K562 (cell line): Measurements from ENCODE around the gene ARMS2. TPM values are rescaled to one million over a fixed set of nuclear protein-coding genes. Genes with fewer than 3 reads are reported as not detected.

Source experiments
- ATAC-seq: fragments of 200-7000 bp; cut with Tn5 transposase; 3 replicates; pipeline ENCODE4 v1.9.1; 2020; ENCODE audit warnings: moderate library complexity
- BruUV-seq: library from RNA; stranded (reverse); fragments of 400-500 nt; replicated peaks from 2 replicates; lab custom pipeline; 2021; lab: Mats Ljungman, UMichigan
- CTCF ChIA-PET: fragments of 300-600 bp; formaldehyde crosslinking; extraction: SDS; loops from one replicate; lab custom pipeline; 2021; ENCODE audit warnings: low intra/inter-chr PET ratio; lab: Yijun Ruan, JAX
- POLR2A ChIA-PET: fragments of 300-600, 350-650 bp; sonication (Branson Sonifier 250); formaldehyde crosslinking; extraction: SDS; loops from one replicate; lab custom pipeline; 2021; ENCODE audit warnings: antibody characterized with exemption, inconsistent platforms; lab: Yijun Ruan, JAX
- DNase-seq, 4 experiments: peaks; one replicate each; pipeline versions ENCODE4 v3.0.0 to v3.0.0-alpha.2; 2011 to 2018; ENCODE audit warnings: low spot score in 3 of 4, mixed read lengths in 3 of 4; ENCODE audit errors: extremely low read depth in 1 of 4
- FAIRE-seq: peaks from 2 replicates; lab custom pipeline; 2011; peaks lifted over from hg19 to GRCh38; lab: Jason Lieb, UNC
- H2AFZ ChIP-seq: 2 replicates; pipeline ENCODE4 v1.6.0; 2011; ENCODE audit warnings: low read depth, low read length, control low read depth, inconsistent platforms
- H3K27ac ChIP-seq: fragments of 200-600 bp; 3 replicates; pipeline ENCODE4 v1.8.0; 2011; ENCODE audit warnings: low read depth, mild to moderate bottlenecking, control low read depth, inconsistent platforms, low read length, moderate library complexity, mixed read lengths; ENCODE audit errors: extremely low read depth
- H3K27me3 ChIP-seq, 2 experiments: fragments of 300-600 bp in 1 of 2; 2 replicates in 1 of 2; 3 replicates in 1 of 2; pipeline versions ENCODE4 v1.6.0 to v1.8.0; 2011; ENCODE audit warnings: inconsistent platforms in 2 of 2, low read length in 2 of 2, mild to moderate bottlenecking in 1 of 2, mixed read lengths in 1 of 2, moderate library complexity in 1 of 2; ENCODE audit not compliant: control insufficient read depth in 2 of 2, insufficient read depth in 2 of 2
- H3K36me3 ChIP-seq: fragments of 300-600 bp; 3 replicates; pipeline ENCODE4 v1.8.0; 2011; ENCODE audit warnings: mild to moderate bottlenecking, low read length, inconsistent platforms; ENCODE audit not compliant: control insufficient read depth, insufficient read depth
- H3K4me1 ChIP-seq, 2 experiments: fragments of 200-600 bp in 1 of 2; replicated peaks in 1 of 2; 2 replicates in 1 of 2; 3 replicates in 1 of 2; pipeline versions ENCODE4 v1.5.1 to v1.8.0; 2011; ENCODE audit warnings: inconsistent platforms in 2 of 2, low read length in 2 of 2, mild to moderate bottlenecking in 1 of 2, mixed read lengths in 1 of 2, moderate library complexity in 1 of 2; ENCODE audit not compliant: control insufficient read depth in 2 of 2, insufficient read depth in 2 of 2
- H3K4me2 ChIP-seq: 2 replicates; pipeline ENCODE4 v1.6.1; 2011; ENCODE audit warnings: low read length, control low read depth, inconsistent platforms, mixed read lengths; ENCODE audit not compliant: insufficient read depth
- H3K4me3 ChIP-seq: fragments of 200-600 bp; sonication (generic), shearing (Covaris generic); 2 replicates; pipeline ENCODE4 v1.5.1; 2016; ENCODE audit warnings: control low read depth, inconsistent platforms
- H3K79me2 ChIP-seq: fragments of 200-600 bp; 3 replicates; pipeline ENCODE4 v1.8.0; 2011; ENCODE audit warnings: low read length, inconsistent platforms; ENCODE audit not compliant: control insufficient read depth, insufficient read depth
- H3K9ac ChIP-seq, 2 experiments: 2 replicates each; pipeline versions ENCODE4 v1.6.0 to v1.6.1; 2011; ENCODE audit warnings: low read depth in 2 of 2, low read length in 2 of 2, control low read depth in 1 of 2, inconsistent platforms in 1 of 2, mild to moderate bottlenecking in 1 of 2, mixed read lengths in 1 of 2; ENCODE audit not compliant: insufficient read depth in 1 of 2
- H3K9me1 ChIP-seq: one replicate; pipeline ENCODE4 v1.6.0; 2011; ENCODE audit warnings: inconsistent platforms, mild to moderate bottlenecking, low read length, moderate library complexity; ENCODE audit not compliant: control insufficient read depth, insufficient read depth
- H3K9me3 ChIP-seq: replicated peaks from 2 replicates; pipeline ENCODE4 v1.5.1; 2011; ENCODE audit warnings: low read depth, low read length, inconsistent platforms; ENCODE audit not compliant: control insufficient read depth, insufficient read depth
- H4K20me1 ChIP-seq: replicated peaks from 2 replicates; pipeline ENCODE4 v1.6.1; 2011; ENCODE audit warnings: low read length, inconsistent platforms, mixed read lengths; ENCODE audit not compliant: control insufficient read depth, insufficient read depth
- ATF7 ChIP-seq: fragments of 450-650 bp; IDR thresholded peaks from 2 replicates; pipeline ENCODE4 v1.7.1; 2014; ENCODE audit warnings: mild to moderate bottlenecking, moderate library complexity
- ELF2 ChIP-seq: fragments of 250-450 bp; sonication (Bioruptor Pico); IDR thresholded peaks from 2 replicates; pipeline ENCODE4 v1.5.0; 2021; ENCODE audit warnings: mild to moderate bottlenecking
- ETV5 ChIP-seq: sonication (generic); formaldehyde crosslinking; IDR thresholded peaks from 2 replicates; pipeline ENCODE4 v1.4.0; 2020; ENCODE audit warnings: low read depth, mild to moderate bottlenecking, missing genetic modification reagents
- FOS ChIP-seq: IDR thresholded peaks from 3 replicates; pipeline ENCODE4 v1.6.1; 2011; ENCODE audit not compliant: insufficient read length; ENCODE audit errors: extremely low read depth
- HOMEZ ChIP-seq: fragments of 250-450 bp; sonication (Bioruptor Pico); IDR thresholded peaks from 2 replicates; pipeline ENCODE4 v1.4.0; 2020; ENCODE audit warnings: mild to moderate bottlenecking, moderate library complexity
- JUN ChIP-seq, 2 experiments: sonication (generic) in 1 of 2; formaldehyde crosslinking in 1 of 2; IDR thresholded peaks; 2 replicates each; pipeline versions ENCODE4 v1.6.1 to v1.8.0; 2012 to 2022; ENCODE audit warnings: borderline replicate concordance in 2 of 2, mild to moderate bottlenecking in 2 of 2, improper control_type of control experiment in 1 of 2, low read depth in 1 of 2, low read length in 1 of 2, missing genetic modification reagents in 1 of 2
- NR0B1 ChIP-seq: fragments of 450-650 bp; IDR thresholded peaks from one replicate; pipeline ENCODE4 v1.6.1; 2018; ENCODE audit warnings: mild to moderate bottlenecking, moderate library complexity; ENCODE audit not compliant: partially characterized antibody
- NR2C2 ChIP-seq, 2 experiments: fragments of 200-800 bp in 1 of 2; sonication (Bioruptor generic) in 1 of 2; sonication (generic) in 1 of 2; formaldehyde crosslinking in 1 of 2; IDR thresholded peaks; 2 replicates each; pipeline versions ENCODE4 v1.6.1 to v1.8.0; 2016 to 2022; ENCODE audit warnings: mild to moderate bottlenecking in 1 of 2, missing compliant biosample characterization in 1 of 2, missing genetic modification characterization in 1 of 2, missing genetic modification reagents in 1 of 2
- RERE ChIP-seq: sonication (generic); formaldehyde crosslinking; IDR thresholded peaks from 2 replicates; pipeline ENCODE4 v1.8.0; 2023; ENCODE audit warnings: missing genetic modification reagents, mild to moderate bottlenecking, borderline replicate concordance
- TOE1 ChIP-seq, 2 experiments: fragments of 450-650 bp in 1 of 2; sonication (generic) in 1 of 2; formaldehyde crosslinking in 1 of 2; IDR thresholded peaks; 2 replicates each; pipeline versions ENCODE4 v1.7.1 to v1.8.0; 2016 to 2022; ENCODE audit warnings: borderline replicate concordance in 2 of 2, mild to moderate bottlenecking in 2 of 2, antibody characterized with exemption in 1 of 2, inconsistent platforms in 1 of 2, low read depth in 1 of 2, missing genetic modification reagents in 1 of 2, moderate library complexity in 1 of 2
- XRCC3 ChIP-seq: fragments of 450-650 bp; IDR thresholded peaks from 2 replicates; pipeline ENCODE4 v1.6.1; 2017; ENCODE audit warnings: mild to moderate bottlenecking, moderate library complexity
- YBX1 ChIP-seq: fragments of 450-650 bp; IDR thresholded peaks from 2 replicates; pipeline ENCODE4 v1.7.1; 2016; ENCODE audit warnings: mild to moderate bottlenecking
- ZNF830 ChIP-seq: fragments of 250-450 bp; sonication (Bioruptor Pico); IDR thresholded peaks from 2 replicates; pipeline ENCODE4 v1.5.0; 2021; ENCODE audit warnings: mild to moderate bottlenecking
- WGBS: fragments of 100-300 bp; shearing (Covaris generic); methylation state at CpG from one replicate; pipeline ENCODE4 v1.1.6; 2016; ENCODE audit warnings: low coverage, mixed read lengths; ENCODE audit not compliant: insufficient coverage; ENCODE audit errors: missing lambda C conversion rate; 5-methylcytosine and 5-hydroxymethylcytosine counted together
- in situ Hi-C: fragments of 300-500 bp; cut with MboI; formaldehyde crosslinking; loops from 4 replicates; pipeline ENCODE4 v1.15.0; 2018; ENCODE audit warnings: inconsistent platforms, mixed read lengths
- intact Hi-C: fragments of 100-400 bp; cut with micrococcal nuclease; formaldehyde crosslinking; loops from 2 replicates; pipeline ENCODE4 v1.14.2; 2022
- polyA plus RNA-seq, 8 experiments: library from polyadenylated mRNA; depleted of rRNA in 4 of 8; stranded (reverse) in 5 of 8; unstranded in 3 of 8; fragments of >200 nt; fragmentation: Nextera tagmentation in 2 of 8; fragmentation: Illumina TruSeq in 1 of 8; extraction: Ambion mirVana in 2 of 8; extraction: Trizol in 1 of 8; gene quantifications; 2 replicates each; pipeline versions ENCODE4 v1.2.1 to v1.2.3, GENCODE V29; 2011 to 2014; ENCODE audit warnings: inconsistent platforms in 1 of 8, missing spikeins in 1 of 8
- total RNA-seq, 7 experiments: library from RNA; depleted of rRNA in 6 of 7; stranded (reverse); fragments of >200 nt in 6 of 7; fragmentation: Illumina TruSeq in 2 of 7; extraction: Trizol in 2 of 7; gene quantifications; 2 replicates each; pipeline versions ENCODE4 v1.2.1 to v1.2.3, GENCODE V29; 2011 to 2021; ENCODE audit warnings: low replicate concordance in 1 of 7

Gene ARMS2
- total and polyA plus RNA-seq, 9 of the 15 experiments (the other 6 are each of a cell fraction or from before 2014, with no cell fraction given): not detected

GRCh38 chr10:122477436-122477835 is 23.0 kb downstream of the ARMS2 start:
- WGBS: 0% methylated on average over 4 of the region's 5 CpGs
- Histone ChIP-seq H3K27me3 (peaks cover 0 to 13% of the 10 kb centered on the region in 2 experiments; a peak in 2 of 5 replicates), H3K9me1 (no peaks in the 10 kb centered on the region), H3K36me3 (no peaks in the 10 kb centered on the region), H3K27ac (no peak overlapping the region), H3K79me2 (no peaks in the 10 kb centered on the region), H2AFZ (no peak overlapping the region), H3K4me2 (no peak overlapping the region), H3K9ac (no peak overlapping the region), H3K4me1 (no peaks in the 10 kb centered on the region), H4K20me1 (no peaks in the 10 kb centered on the region; the same call in 1 of the 2 replicates), H3K4me3 (no peak overlapping the region), H3K9me3 (no peaks in the 10 kb centered on the region)
- no TSS peak for BruUV-seq
- ChIA-PET CTCF (no interaction called here), POLR2A (no interaction called here)
- intact Hi-C loops (no loop called here), in situ Hi-C loops (no loop called here)
- ATAC-seq (no peak), DNase-seq (no peak), FAIRE-seq (no peak)
- TF ChIP-seq ATF7 (no peak), NR0B1 (no peak), FOS (no peak), JUN (IDR thresholded peaks at IDR 0.05; ENCODE audit: borderline replicate concordance, low read depth, low read length) (no peak), JUN (CRISPR knock-in tag; IDR thresholded peaks at IDR 0.05; ENCODE audit: borderline replicate concordance) (no peak), ELF2 (CRISPR knock-in tag) (no peak), HOMEZ (CRISPR knock-in tag) (no peak), NR2C2 (CRISPR knock-in tag; IDR thresholded peaks at IDR 0.05) (no peak), NR2C2 (tag; IDR thresholded peaks at IDR 0.05) (no peak), RERE (CRISPR knock-in tag) (no peak), YBX1 (no peak), XRCC3 (no peak), TOE1 (IDR thresholded peaks at IDR 0.05; ENCODE audit: borderline replicate concordance) (no peak), TOE1 (CRISPR knock-in tag; IDR thresholded peaks at IDR 0.05; ENCODE audit: borderline replicate concordance, low read depth) (no peak), ETV5 (CRISPR knock-in tag) (no peak), ZNF830 (CRISPR knock-in tag) (no peak)
